ENCODE data around the gene ABCC6.
"Not testable (repeated sequence)": the region's sequence is repeated elsewhere in the genome, so short reads cannot be mapped to it uniquely, and the experiment has no call there.

ABCC6 gene

GRCh38 chr16:16158082-16158658, 65.1 kb downstream of the ABCC6 start:
- DNase-seq = no peak

- no peak for DNase-seq
Observed at GRCh38 chr16:16157166-16157565, 66.1 kb downstream of the ABCC6 start.

- no peak for DNase-seq
Observed at GRCh38 chr16:16155234-16155633, 68.1 kb downstream of the ABCC6 start.

- DNase-seq = no peak
Observed at GRCh38 chr16:16154281-16154951, 68.9 kb downstream of the ABCC6 start.

GRCh38 chr16:16153000-16153399, 70.3 kb downstream of the ABCC6 start:
- DNase-seq = not testable (repeated sequence)

GRCh38 chr16:16151315-16151714, 72.0 kb downstream of the ABCC6 start:
- no peak for DNase-seq

- DNase-seq = no peak
Observed at GRCh38 chr16:16150878-16151152, 72.5 kb downstream of the ABCC6 start.

- DNase-seq = no peak
Observed at GRCh38 chr16:16150117-16150877, 73.0 kb downstream of the ABCC6 start.

GRCh38 chr16:16149710-16150116, 73.6 kb downstream of the ABCC6 start:
- no peak for DNase-seq

GRCh38 chr16:16148755-16149154, 74.5 kb downstream of the ABCC6 start:
- DNase-seq = no peak

- DNase-seq = not testable (repeated sequence)
Observed at GRCh38 chr16:16148000-16148599, 75.2 kb downstream of the ABCC6 start.

GRCh38 chr16:16147316-16147999, 75.8 kb downstream of the ABCC6 start:
- DNase-seq = no peak

- no peak for DNase-seq
Observed at GRCh38 chr16:16146380-16147315, 76.6 kb downstream of the ABCC6 start.

GRCh38 chr16:16145286-16145685, 78.0 kb downstream of the ABCC6 start:
- no peak for DNase-seq

- no peak for DNase-seq
Observed at GRCh38 chr16:16144416-16144815, 78.9 kb downstream of the ABCC6 start.

GRCh38 chr16:16143931-16144330, 79.4 kb downstream of the ABCC6 start:
- DNase-seq = no peak

- no peak for DNase-seq
Observed at GRCh38 chr16:16143038-16143763, 80.1 kb downstream of the ABCC6 start.

GRCh38 chr16:16141784-16142396, 81.4 kb downstream of the ABCC6 start:
- DNase-seq = no peak

- DNase-seq = no peak
Observed at GRCh38 chr16:16141141-16141540, 82.2 kb downstream of the ABCC6 start.

GRCh38 chr16:16140537-16140936, 82.8 kb downstream of the ABCC6 start:
- DNase-seq = no peak

GRCh38 chr16:16139806-16140205, 83.5 kb downstream of the ABCC6 start:
- DNase-seq = no peak

Data from activated naive CD4-positive, alpha-beta T cell treated with Interleukin-2 at 50 U/mL for 16 hours (primary cell).